ENCODE data around the gene APOBEC3G. TPM values are rescaled to one million over a fixed set of nuclear protein-coding genes. Genes with fewer than 3 reads are reported as not detected.
A peak's percentile ranks its signal among the peaks of the same experiment; 100 is the strongest.

APOBEC3G gene
- total and polyA plus RNA-seq, 2 of the 4 experiments (the other 2 are of a cell fraction): 5.3 to 7.0 TPM

DNA sequence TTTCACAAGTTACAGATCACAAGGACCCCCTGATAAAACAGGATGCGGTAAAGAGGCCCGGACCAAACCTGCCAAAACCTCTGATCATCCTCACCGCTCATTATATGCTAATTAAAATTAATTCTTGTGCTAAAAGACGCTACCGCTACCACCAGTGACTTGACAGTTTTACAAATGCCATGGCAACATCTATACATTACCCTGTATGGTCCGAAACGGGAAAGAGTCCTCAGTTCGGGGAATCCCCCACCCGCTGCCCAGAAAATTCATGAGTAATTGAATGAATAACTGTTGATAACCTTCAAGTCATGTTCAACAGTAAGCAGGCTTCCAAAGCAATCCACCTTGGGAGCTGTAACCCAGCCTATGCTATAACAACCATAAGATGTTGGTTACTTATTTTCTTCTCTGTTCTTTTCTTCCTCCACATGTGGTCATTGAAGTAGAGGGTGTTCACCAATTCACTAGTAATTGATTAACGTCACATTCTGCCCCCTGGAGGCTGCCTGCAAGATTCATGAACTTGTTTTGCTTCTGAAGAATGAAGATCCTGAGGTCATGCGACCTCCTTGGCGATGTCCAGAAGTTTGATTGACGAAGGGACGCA lies 40.6 kb downstream of the APOBEC3G start:
- Histone ChIP-seq H3K23ac (ENCODE audit: low read depth, low read length) (no peak overlapping the region), H3K27ac (ENCODE audit: insufficient read depth, low read length) (no peak overlapping the region), H2BK20ac (ENCODE audit: low read depth, low read length) (no peak overlapping the region), H3K4me2 (ENCODE audit: low read depth, low read length) (no peak overlapping the region), H2BK5ac (ENCODE audit: low read depth, low read length, poor library complexity, severe bottlenecking) (no peak overlapping the region), H3K14ac (replicated peaks; ENCODE audit: low read depth, low read length) (no peak overlapping the region), H4K8ac (ENCODE audit: low read depth in 2 of 2, low read length in 2 of 2) (no peak overlapping the region), H2BK15ac (ENCODE audit: low read depth, low read length) (no peak overlapping the region), H3K9ac (ENCODE audit: low read depth, low read length) (no peak overlapping the region), H2BK120ac (ENCODE audit: low read depth, low read length) (no peak overlapping the region), H3K79me1 (ENCODE audit: low read depth in 1 of 2, low read length in 2 of 2) (no peaks in the 10 kb centered on the region), H4K5ac (ENCODE audit: low read depth, low read length) (no peak overlapping the region), H3K4ac (ENCODE audit: low read depth, low read length) (no peak overlapping the region), H3K4me1 (ENCODE audit: control insufficient read depth, insufficient read depth, low read length) (no peaks in the 10 kb centered on the region), H3K4me3 (ENCODE audit: insufficient read depth, low read depth, low read length) (no peak overlapping the region), H3K18ac (ENCODE audit: low read depth, low read length) (no peak overlapping the region), H4K20me1 (ENCODE audit: insufficient read depth, low read length) (no peaks in the 10 kb centered on the region), H2AK5ac (ENCODE audit: low read depth, low read length) (no peak overlapping the region), H3K27me3 (ENCODE audit: control insufficient read depth, insufficient read depth, low read length) (peaks cover 38% of the 10 kb centered on the region), H2AK9ac (replicated peaks; ENCODE audit: low read depth, low read length, poor library complexity) (no peak overlapping the region), H3K9me3 (ENCODE audit: control insufficient read depth, insufficient read depth, low read length) (peaks cover 3% of the 10 kb centered on the region; the same call in 1 of the 2 replicates), H2AFZ (replicated peaks; ENCODE audit: low read length, poor library complexity) (no peak overlapping the region), H3K56ac (ENCODE audit: extremely low read depth, insufficient read depth, low read length) (no peak overlapping the region), H3K9me1 (ENCODE audit: insufficient read depth, low read length) (no peaks in the 10 kb centered on the region), H3K36me3 (ENCODE audit: control insufficient read depth, insufficient read depth, low read length) (no peaks in the 10 kb centered on the region), H4K91ac (ENCODE audit: insufficient read depth, low read depth, low read length) (no peak overlapping the region)
- TF ChIP-seq MAZ (IDR thresholded peaks at IDR 0.05; ENCODE audit: borderline replicate concordance, low read depth, low read length) (no peak), RAD21 (IDR thresholded peaks at IDR 0.05; ENCODE audit: low read length) (peak; percentile 49), NFE2L2 (IDR thresholded peaks at IDR 0.05; ENCODE audit: low read depth, low read length) (peak; percentile 43; the same call in 1 of the 2 replicates), SMC3 (IDR thresholded peaks at IDR 0.05; ENCODE audit: low read depth, low read length) (peak; percentile 60), RCOR1 (IDR thresholded peaks at IDR 0.05; ENCODE audit: insufficient replicate concordance, low read length) (no peak)
- TF ChIP-seq, protein P1, sequence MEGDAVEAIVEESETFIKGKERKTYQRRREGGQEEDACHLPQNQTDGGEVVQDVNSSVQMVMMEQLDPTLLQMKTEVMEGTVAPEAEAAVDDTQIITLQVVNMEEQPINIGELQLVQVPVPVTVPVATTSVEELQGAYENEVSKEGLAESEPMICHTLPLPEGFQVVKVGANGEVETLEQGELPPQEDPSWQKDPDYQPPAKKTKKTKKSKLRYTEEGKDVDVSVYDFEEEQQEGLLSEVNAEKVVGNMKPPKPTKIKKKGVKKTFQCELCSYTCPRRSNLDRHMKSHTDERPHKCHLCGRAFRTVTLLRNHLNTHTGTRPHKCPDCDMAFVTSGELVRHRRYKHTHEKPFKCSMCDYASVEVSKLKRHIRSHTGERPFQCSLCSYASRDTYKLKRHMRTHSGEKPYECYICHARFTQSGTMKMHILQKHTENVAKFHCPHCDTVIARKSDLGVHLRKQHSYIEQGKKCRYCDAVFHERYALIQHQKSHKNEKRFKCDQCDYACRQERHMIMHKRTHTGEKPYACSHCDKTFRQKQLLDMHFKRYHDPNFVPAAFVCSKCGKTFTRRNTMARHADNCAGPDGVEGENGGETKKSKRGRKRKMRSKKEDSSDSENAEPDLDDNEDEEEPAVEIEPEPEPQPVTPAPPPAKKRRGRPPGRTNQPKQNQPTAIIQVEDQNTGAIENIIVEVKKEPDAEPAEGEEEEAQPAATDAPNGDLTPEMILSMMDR (conservative IDR thresholded peaks at IDR 0.05; ENCODE audit: low read depth, low read length): peak; percentile 58
- in situ Hi-C loops (cut with MboI; ENCODE audit: low sequenced_read_pairs): loop anchor here (25.0 kb wide), 1 partner anchor 255 kb away; the partner anchor contains the start of gene CBX6
- ATAC-seq (ENCODE audit: low read depth) (no peak; the same call in 1 of the 2 replicates), DNase-seq (peak; percentile 49)
- WGBS, 2 experiments (ENCODE audit: extremely low coverage in 2 of 2, insufficient read length in 1 of 2): 27% methylated on average over 4 of the region's 14 CpGs; no CpG with 5 or more reads in 1 of the 2 experiments
- dilution Hi-C loops (cut with HindIII; ENCODE audit: low sequenced_read_pairs, unreplicated experiment): no loop called here
- POLR2A ChIA-PET (ENCODE audit: unreplicated experiment): no interaction called here
- intact Hi-C loops (cut with micrococcal nuclease): loop anchor here (1.0 to 5.0 kb wide), 3 partner anchors 110 to 350 kb away; no protein-coding TSS in a partner anchor
- CTCF ChIA-PET: no interaction called here
- BruUV-seq (replicated peaks): no TSS peak
